BLaER1 treated with 17β-estradiol and CSF1 and Interleukin-3, amounts not matched to agents 10 nM and 100 nM (cell line): ENCODE measurements around the gene LEPROT.

Source experiments
- H3K27ac ChIP-seq, 11 experiments: shearing (Covaris generic); formaldehyde crosslinking; 2 replicates each; pipeline ENCODE4 v1.8.1; 2022
- H3K27me3 ChIP-seq, 11 experiments: shearing (Covaris generic); formaldehyde crosslinking; 2 replicates each; pipeline ENCODE4 v1.8.1; 2022
- H3K36me3 ChIP-seq, 11 experiments: shearing (Covaris generic); formaldehyde crosslinking; 2 replicates each; pipeline ENCODE4 v1.8.1; 2022
- H3K4me1 ChIP-seq, 10 experiments: shearing (Covaris generic); formaldehyde crosslinking; 2 replicates each; pipeline ENCODE4 v1.8.1; 2022
- H3K4me2 ChIP-seq, 11 experiments: shearing (Covaris generic); formaldehyde crosslinking; 2 replicates each; pipeline ENCODE4 v1.8.1; 2022
- H3K4me3 ChIP-seq, 10 experiments: shearing (Covaris generic); formaldehyde crosslinking; 2 replicates each; pipeline ENCODE4 v1.8.1; 2022
- H3K9ac ChIP-seq, 11 experiments: shearing (Covaris generic); formaldehyde crosslinking; 2 replicates each; pipeline ENCODE4 v1.8.1; 2022
- H3K9me3 ChIP-seq, 11 experiments: shearing (Covaris generic); formaldehyde crosslinking; replicated peaks in 1 of 11; 2 replicates each; pipeline ENCODE4 v1.8.1; 2022
- H4K20me1 ChIP-seq, 11 experiments: shearing (Covaris generic); formaldehyde crosslinking; 2 replicates each; pipeline ENCODE4 v1.8.1; 2022
- Cebpa-rat ChIP-seq, 11 experiments: shearing (Covaris generic); IDR thresholded peaks; 2 replicates each; pipeline ENCODE4 v1.8.1; 2022

Gene LEPROT

GRCh38 chr1:65471213-65471833, 50.9 kb downstream of the LEPROT start:
- no peak overlapping the region for H3K4me2 ChIP-seq
- H3K4me1 ChIP-seq, result no peaks in the 10 kb centered on the region

DNA sequence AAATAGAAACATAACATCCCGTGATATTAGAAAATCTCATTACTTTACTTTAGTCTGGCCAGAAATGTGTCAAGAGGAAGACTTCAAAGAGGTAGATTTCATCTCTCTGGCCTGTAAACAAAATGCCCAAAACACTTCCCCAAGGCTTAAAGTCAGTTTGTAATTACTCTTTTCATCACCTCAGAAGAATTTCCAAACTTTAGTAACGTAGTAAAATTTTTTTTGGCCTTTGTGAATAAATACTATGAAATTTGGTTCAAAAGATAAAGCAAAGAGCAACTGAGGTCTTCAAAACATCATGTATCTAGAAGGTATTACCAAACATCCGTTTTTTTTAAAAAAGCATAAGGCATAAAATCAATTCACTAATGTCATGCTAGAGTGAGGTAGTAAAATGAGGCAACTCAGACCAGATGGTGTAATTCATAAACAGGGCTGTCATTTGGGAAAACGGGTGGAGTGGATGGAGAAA, 51.4 kb downstream of the LEPROT start:
- Histone ChIP-seq H3K4me1 (no peaks in the 10 kb centered on the region), H3K36me3 (no peaks in the 10 kb centered on the region), H3K27ac (no peak overlapping the region), H3K4me2 (no peak overlapping the region), H3K27me3 (no peaks in the 10 kb centered on the region), H3K9ac (no peak overlapping the region), H3K4me3 (no peak overlapping the region), H4K20me1 (no peaks in the 10 kb centered on the region), H3K9me3 (peaks cover 0 to 11% (median 0%) of the 10 kb centered on the region in 11 experiments; a peak in 2 of 22 replicates)
- no peak for TF ChIP-seq Cebpa-rat (IDR thresholded peaks at IDR 0.05)

More at GRCh38 chr1:65471213-65471833, 50.9 kb downstream of the LEPROT start:
- H3K9me3 ChIP-seq, result peaks cover 0 to 11% (median 0%) of the 10 kb centered on the region in 11 experiments; a peak in 3 of 22 replicates
- H3K9ac ChIP-seq, result no peak overlapping the region
- no peaks in the 10 kb centered on the region for H3K27me3 ChIP-seq
- H3K27ac ChIP-seq, result no peak overlapping the region
- H3K4me3 ChIP-seq, result no peak overlapping the region
- TF ChIP-seq Cebpa-rat (IDR thresholded peaks at IDR 0.05), result no peak
- H4K20me1 ChIP-seq, result no peaks in the 10 kb centered on the region
- no peaks in the 10 kb centered on the region for H3K36me3 ChIP-seq

- Histone ChIP-seq H4K20me1 (no peaks in the 10 kb centered on the region), H3K27ac (no peak overlapping the region), H3K4me1 (no peaks in the 10 kb centered on the region), H3K36me3 (no peaks in the 10 kb centered on the region), H3K4me3 (no peak overlapping the region), H3K27me3 (no peaks in the 10 kb centered on the region), H3K4me2 (no peak overlapping the region), H3K9ac (no peak overlapping the region), H3K9me3 (no peaks in the 10 kb centered on the region)
- TF ChIP-seq Cebpa-rat (IDR thresholded peaks at IDR 0.05), result no peak
These were observed 55.9 kb downstream of the LEPROT start for GRCh38 chr1:65476327-65476726.

DNA sequence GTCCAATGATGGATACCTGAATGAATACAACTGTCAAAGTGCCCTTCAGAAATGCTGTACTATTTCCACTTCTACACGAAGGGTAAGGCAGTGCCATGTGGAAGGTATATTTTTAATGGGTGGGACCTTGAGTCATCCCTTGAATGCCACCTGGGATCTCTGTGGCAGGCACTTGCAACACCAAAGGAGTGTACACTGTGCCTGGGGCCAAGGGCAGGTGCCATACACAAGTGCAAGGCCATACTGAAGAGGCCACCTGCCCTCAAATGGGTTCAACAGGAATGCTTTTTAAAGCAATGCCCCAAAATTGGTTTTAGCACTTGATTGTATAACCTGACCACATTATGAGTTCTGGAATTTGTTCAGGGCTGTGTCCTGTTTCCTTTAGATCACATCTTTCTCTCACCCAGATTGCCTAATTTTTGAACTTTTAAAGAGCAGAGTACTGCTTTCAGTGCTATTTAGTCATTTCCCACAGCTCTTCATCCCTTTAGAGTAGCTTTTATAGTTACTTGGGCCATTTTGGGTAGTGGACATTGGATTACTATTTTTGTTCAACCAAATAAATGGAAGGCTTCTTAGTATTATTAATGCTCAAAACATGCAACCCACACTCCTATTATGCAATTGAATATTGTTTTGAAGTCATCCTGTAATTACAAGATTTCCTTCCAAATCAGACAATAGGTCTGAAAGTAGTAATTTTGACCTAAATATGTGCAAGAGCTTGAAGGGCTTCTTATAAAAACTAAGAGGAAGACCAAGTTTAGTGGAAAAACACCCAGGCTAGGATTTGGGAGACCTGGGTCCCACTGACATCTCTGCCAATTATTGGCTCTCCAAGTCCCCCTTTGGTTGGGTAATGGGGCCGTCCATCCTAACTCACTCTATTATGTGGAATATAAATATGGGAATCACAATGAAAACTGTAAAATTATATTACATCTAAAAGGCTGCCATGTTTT, 57.2 kb downstream of the LEPROT start:
- Histone ChIP-seq H3K4me2 (no peak overlapping the region), H3K4me3 (no peak overlapping the region), H3K36me3 (no peaks in the 10 kb centered on the region), H3K4me1 (no peaks in the 10 kb centered on the region), H3K27ac (no peak overlapping the region), H4K20me1 (no peaks in the 10 kb centered on the region), H3K27me3 (no peaks in the 10 kb centered on the region), H3K9me3 (no peaks in the 10 kb centered on the region), H3K9ac (no peak overlapping the region)
- TF ChIP-seq Cebpa-rat (IDR thresholded peaks at IDR 0.05), result no peak

DNA sequence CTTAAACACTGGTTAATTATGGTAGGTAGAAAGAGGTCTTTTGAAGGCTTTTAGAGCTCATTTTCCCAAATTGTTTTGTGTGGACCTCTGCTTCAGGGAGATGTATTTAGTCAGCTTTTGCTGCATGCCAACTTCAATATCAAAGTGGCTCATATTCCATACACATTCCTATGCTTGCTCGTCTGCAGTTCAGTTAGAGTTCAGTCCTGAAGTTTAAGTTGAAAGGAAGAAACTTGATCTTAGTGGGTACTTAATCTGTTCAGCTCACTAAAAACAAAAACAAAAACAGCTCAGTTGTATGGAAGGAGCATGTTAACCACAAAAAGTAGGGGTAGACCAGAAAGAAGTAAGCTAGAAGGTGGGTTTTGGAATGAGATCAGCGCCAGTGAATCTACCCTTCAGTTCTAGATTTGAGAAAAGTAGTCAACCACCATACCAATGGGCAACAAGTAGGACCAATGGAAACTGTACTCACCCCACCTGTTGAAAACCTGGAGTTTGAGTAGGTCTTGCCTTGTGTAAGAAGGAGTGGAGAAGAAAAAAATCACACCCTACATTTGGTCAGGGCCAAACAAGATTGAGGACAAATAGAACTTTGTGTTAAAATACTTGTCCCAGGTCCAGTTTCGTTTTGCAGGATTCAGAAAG, 58.0 kb downstream of the LEPROT start:
- Histone ChIP-seq H3K36me3 (no peaks in the 10 kb centered on the region), H3K9ac (no peak overlapping the region), H3K27ac (no peak overlapping the region), H3K4me1 (no peaks in the 10 kb centered on the region), H4K20me1 (no peaks in the 10 kb centered on the region), H3K27me3 (no peaks in the 10 kb centered on the region), H3K9me3 (no peaks in the 10 kb centered on the region), H3K4me2 (no peak overlapping the region), H3K4me3 (no peak overlapping the region)
- TF ChIP-seq Cebpa-rat (IDR thresholded peaks at IDR 0.05), result no peak

GRCh38 chr1:65479554-65480204, 59.2 kb downstream of the LEPROT start:
- TF ChIP-seq Cebpa-rat (IDR thresholded peaks at IDR 0.05), result no peak
- H3K27me3 ChIP-seq, result no peaks in the 10 kb centered on the region
- no peaks in the 10 kb centered on the region for H4K20me1 ChIP-seq
- no peak overlapping the region for H3K4me2 ChIP-seq
- no peaks in the 10 kb centered on the region for H3K4me1 ChIP-seq
- no peak overlapping the region for H3K27ac ChIP-seq
- H3K4me3 ChIP-seq, result no peak overlapping the region
- no peaks in the 10 kb centered on the region for H3K9me3 ChIP-seq
- H3K9ac ChIP-seq, result no peak overlapping the region
- no peaks in the 10 kb centered on the region for H3K36me3 ChIP-seq

GRCh38 chr1:65480684-65481405, 60.4 kb downstream of the LEPROT start:
- no peak overlapping the region for H3K4me2 ChIP-seq
- no peak overlapping the region for H3K9ac ChIP-seq
- no peak overlapping the region for H3K4me3 ChIP-seq
- no peak for TF ChIP-seq Cebpa-rat (IDR thresholded peaks at IDR 0.05)
- no peaks in the 10 kb centered on the region for H3K27me3 ChIP-seq
- no peaks in the 10 kb centered on the region for H4K20me1 ChIP-seq
- H3K36me3 ChIP-seq, result no peaks in the 10 kb centered on the region
- no peak overlapping the region for H3K27ac ChIP-seq
- H3K9me3 ChIP-seq, result no peaks in the 10 kb centered on the region
- no peaks in the 10 kb centered on the region for H3K4me1 ChIP-seq

DNA sequence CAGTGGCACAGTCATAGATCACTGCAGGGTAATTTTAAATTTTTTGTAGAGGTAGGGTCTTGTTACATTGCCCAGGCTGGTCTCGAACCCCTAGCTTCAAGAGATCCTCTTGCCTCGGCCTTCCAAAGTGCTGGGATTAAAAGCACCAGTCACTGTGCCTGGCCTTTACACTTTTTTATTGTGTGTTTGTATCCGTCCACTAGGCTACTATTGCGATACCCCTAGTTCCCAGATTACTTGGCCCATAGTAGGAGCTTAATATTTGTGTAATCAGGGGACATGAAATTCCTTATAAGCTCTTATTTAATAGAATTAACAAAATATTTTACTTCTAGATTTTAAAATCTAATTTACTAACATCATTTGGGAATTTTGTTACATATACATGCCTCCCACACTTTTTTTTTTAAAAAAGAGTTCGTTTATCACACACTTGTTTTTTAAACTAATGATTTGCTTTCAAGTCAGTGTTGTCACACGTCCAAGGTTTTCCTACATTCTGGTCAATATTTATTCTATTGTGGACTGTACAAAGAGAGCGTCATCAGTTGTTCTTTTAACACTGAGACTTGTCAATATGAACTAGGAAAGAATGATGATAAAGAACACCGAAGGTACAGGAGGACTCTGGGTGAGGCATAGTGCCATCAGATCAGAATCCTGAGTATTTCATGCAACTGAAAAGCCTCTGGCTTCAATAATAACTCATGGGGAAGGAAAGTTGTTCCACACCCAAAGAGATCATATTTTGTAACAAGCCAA, 63.7 kb downstream of the LEPROT start:
- Histone ChIP-seq H3K9ac (no peak overlapping the region), H3K4me3 (no peak overlapping the region), H3K4me2 (no peak overlapping the region), H4K20me1 (no peaks in the 10 kb centered on the region), H3K9me3 (no peaks in the 10 kb centered on the region), H3K27ac (no peak overlapping the region), H3K27me3 (no peaks in the 10 kb centered on the region), H3K36me3 (no peaks in the 10 kb centered on the region), H3K4me1 (no peaks in the 10 kb centered on the region)
- no peak for TF ChIP-seq Cebpa-rat (IDR thresholded peaks at IDR 0.05)
